Stimulated activated CD8-positive, alpha-beta memory T cell treated with anti-CD3 and anti-CD28 coated beads, Interleukin-4, amount 100 ng/mL, for 1 hour (primary cell): ENCODE data around the gene FOSL2.

Experiments
- DNase-seq, 2 donors: peaks; one replicate each; pipeline ENCODE4 v3.0.0-alpha.2; 2020; ENCODE audit warnings: low read depth in 2 of 2, low spot score in 1 of 2

Gene FOSL2

GRCh38 chr2:28392297-28393113 is at the start of gene FOSL2:
Gene FOSL2 (plus strand): TSS chr2:28392858. CDS start chr2:28393721, 863 bp downstream.
- peak; percentile 70 to 83 for DNase-seq

DNA sequence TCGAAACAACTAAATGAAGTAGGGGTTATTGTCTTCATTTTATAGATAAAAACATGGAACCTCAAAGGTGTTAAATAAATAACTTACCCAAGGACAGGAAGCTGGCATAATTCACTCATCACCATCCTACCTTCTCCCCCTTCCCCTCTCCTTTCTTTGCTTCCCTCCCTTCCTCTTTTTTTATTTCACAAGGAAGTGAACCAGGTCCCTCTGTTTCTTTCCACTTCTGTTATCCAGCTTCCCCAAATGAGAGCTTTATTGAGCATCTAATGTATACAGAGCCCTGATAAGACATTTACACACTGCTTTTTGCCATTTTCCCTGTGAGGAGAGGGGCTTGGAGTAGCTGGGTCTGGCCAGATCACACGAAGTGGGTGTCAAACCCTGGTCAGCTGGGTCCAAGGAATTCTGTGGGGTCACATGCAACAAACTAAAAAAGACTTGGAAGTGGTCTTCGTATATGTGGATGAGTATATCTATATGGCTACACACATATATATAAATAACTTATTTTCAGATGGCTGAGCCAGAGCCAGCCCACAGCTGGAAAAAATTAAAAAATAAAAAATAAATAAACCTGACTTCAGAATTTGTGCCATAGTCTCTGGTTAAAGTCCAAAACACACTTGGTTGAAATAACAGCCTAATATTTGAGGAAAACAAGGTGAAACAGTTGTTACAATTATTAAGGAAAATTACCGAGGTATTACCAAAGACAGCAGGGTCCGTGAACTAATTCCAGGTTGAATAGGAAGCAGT is 49.3 kb upstream of the FOSL2 start:
- no peak for DNase-seq

DNA sequence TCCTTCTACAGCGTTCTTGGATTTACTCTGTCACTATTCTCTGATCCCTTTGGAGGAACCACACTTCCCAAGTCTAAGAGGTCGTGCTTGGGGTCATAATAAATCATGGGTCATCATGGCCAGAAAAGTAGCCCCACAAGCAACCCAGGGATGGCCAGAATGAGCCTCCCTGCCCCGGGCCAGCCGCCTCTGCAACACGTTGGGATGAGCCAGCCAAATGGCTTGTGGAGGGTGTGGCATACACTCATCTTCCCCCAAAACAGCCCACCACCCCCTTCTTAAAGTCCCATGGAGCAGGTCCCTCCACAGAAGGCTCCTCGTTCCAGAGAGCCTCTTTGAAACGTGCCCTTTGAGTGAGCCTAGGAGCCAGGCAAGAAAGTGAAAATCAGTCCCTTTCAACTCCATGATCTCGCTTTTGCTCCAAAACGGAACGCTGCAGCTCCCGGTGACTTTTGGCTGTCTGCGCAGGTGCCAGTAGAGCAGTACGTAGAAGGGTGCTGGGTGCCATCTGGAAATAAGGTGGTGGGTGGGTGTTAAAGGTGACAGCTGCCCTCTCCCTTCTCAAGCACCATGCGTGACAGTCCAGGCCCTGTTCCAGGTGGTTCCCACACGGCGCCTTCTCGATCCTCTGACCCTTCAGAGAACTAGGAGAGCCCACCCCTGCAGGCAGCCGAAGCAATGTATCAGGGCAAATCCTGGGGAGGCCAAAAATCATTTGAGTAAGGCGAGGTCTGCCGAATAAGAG is 48.5 kb upstream of the FOSL2 start:
- DNase-seq: no peak

- no peak for DNase-seq
These were observed 47.8 kb upstream of the FOSL2 start for GRCh38 chr2:28344756-28345373.

DNA sequence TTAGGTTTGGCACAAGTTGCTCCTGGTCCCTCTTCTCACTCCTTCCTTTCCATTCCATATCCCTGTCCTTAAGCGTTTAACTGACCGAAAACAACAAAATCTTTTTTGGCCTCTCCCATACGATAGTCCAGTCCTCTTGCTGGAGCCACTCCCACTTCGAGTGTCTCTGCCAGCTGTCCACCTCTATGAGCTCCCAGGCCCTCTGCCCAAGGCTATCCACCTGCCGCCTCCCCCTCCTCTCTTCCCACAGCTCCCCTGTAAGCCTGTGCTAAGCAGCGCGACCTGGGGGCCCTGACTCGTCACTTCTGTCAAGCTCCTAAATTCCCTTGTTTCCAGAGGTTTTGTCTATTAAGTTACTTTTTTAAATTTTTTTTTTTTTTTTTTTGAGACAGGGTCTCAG is 47.0 kb upstream of the FOSL2 start:
- no peak for DNase-seq

DNA sequence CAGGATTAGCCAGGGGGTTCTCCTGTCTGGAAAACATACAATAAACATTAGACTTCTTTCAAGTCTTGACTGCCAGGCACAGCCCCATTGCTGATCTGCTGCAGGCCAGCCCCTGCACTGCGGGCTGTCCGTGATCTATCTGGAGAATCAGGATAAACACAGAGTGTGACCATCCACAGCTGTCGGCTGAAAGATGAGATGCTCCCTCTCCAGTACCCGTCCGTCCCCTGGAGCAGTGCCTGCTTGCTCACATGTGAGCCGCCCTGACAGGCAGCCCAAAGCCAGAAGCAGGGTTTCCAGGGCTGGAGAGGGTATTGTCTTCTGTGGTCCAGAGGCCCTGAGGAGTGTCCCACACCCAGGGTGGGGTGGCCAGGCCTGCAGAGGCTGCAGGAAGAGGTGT is 46.1 kb upstream of the FOSL2 start:
- DNase-seq: no peak

DNA sequence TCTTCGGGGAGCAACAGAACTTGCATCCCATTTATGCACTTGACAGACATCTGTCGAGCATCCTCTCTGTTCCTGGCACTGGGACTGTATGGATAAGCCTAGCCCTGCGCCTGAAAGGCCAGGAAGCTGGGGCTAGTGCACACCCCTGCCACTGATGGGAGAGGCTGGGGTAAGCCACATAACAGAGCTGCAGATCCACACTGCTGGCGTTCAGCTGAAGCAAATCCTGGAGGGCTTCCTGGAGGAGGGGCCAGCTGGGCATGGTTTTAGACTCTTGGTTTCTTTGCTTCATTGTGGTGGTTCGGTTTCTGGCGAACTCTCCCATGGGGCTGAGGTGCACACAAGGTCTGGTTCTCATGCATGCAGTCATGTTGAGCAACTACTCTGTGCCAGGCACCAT is 45.5 kb upstream of the FOSL2 start:
- DNase-seq: no peak

GRCh38 chr2:28347596-28347995 is 45.1 kb upstream of the FOSL2 start:
- DNase-seq: no peak

GRCh38 chr2:28348149-28348567 is 44.5 kb upstream of the FOSL2 start:
- peak in 1 of 2 donors; percentile 35 for DNase-seq

GRCh38 chr2:28348921-28349320 is 43.7 kb upstream of the FOSL2 start:
- no peak for DNase-seq

GRCh38 chr2:28349546-28350165 is 43.0 kb upstream of the FOSL2 start:
- DNase-seq: no peak

DNA sequence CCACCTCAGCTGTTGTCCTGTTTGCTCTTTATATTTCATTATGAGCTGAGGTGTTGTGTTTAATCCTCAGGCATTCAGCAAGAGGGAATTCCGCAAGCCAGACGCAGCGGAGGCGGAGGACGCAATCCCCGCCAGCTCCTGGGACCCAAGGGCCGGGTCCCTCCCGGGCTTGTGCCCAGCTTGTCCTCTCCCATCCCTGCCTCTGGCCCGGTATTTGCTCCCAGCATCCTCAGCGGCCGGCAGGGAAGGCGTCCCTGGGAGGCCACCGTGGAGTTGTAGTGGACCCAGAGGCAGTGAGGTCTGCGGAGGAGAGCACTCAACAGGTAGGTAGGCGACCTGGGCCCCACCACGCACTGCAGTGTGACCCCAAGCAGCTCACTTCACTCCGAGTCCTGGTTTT is 42.5 kb upstream of the FOSL2 start:
- no peak for DNase-seq

- no peak for DNase-seq
These were observed 41.8 kb upstream of the FOSL2 start for GRCh38 chr2:28350791-28351285.

GRCh38 chr2:28351621-28352020 is 41.0 kb upstream of the FOSL2 start:
- no peak for DNase-seq

DNA sequence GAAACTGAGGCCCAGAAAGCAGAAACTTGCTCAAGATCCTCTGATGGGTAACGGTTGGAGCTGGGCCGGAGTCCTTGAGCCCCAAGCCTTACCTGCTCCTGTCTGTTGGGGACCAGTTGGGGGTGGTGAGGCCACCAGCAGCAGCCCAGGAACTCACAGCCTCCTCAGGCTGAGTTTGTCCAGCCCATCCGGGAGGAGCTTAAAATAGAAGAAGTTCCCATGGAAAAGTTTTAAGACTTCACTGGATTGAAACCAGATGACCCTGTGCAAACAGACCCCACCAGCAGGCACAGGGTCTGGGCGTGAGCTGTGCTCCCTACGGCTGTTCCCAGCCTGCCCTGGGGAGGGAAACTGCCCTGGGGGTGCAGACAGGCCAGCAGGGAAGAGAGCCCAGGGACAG is 40.6 kb upstream of the FOSL2 start:
- no peak for DNase-seq

DNA sequence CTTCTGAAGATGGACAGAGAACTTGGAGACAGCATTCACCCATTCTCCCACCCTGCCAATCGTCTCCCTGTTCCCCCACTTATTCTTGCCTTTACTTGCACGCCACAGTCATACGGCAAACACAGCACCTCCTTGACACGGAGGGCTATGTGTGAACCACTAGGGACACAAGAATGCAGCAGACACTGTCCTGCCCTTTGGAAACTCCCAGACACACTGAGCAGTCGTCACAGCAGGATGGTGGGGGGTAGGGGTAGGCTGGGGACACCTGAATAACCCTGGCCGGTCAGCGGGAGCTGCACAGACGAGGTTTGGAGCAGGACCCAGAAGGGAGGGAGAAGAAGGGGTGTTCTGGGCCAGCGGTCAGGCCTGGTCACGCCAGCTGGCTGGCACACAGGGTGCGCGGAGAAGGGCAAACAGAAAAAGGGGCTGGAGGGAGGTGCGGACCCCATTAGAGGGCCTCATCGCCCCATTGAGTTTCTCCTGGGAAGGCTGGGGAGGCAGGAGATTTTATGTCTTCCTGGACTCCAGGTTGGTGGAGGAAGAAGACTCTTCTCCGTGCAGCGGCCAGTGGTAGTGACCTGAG is 40.0 kb upstream of the FOSL2 start:
- DNase-seq: no peak

- no peak for DNase-seq
These were observed 37.6 kb upstream of the FOSL2 start for GRCh38 chr2:28354920-28355520.

DNA sequence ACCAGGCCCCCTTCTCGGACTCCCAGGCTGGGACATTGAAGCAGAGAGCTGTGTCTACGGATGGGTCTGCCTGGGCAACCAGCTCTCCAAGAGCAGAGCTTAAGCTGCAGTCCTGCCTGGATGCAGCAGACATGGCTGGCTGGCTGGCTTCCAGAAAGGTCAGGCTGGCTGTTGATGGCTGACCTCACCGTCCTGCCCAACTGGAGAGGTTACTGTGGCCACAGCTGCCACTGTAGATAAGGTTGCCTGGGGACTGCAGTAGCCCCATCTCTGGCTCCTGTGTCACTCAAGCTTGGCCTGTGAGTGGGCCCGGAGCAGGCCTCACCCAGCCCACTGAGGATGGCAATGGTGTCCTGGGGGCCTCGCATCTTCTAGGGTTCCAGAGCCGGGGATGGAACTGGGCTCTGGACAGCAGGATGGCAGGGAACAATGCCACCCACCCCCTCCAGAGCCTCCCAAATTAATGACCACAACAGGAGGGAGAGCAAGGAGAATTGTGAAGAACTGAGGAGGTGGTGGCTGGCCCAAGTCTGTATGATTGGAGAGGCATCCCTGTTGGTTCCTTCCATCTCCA is 37.0 kb upstream of the FOSL2 start:
- no peak for DNase-seq

- no peak for DNase-seq
These were observed 36.4 kb upstream of the FOSL2 start for GRCh38 chr2:28356095-28356911.
